A549 treated with Hydrocortisone at 1 μM for 4 hours (cell line): ENCODE data around the gene PLEKHA6. TPM values are rescaled to one million over a fixed set of nuclear protein-coding genes. Genes with fewer than 3 reads are reported as not detected.

Source experiments
- total RNA-seq: library from RNA; stranded (reverse); fragments of 200-300 nt; extraction: Qiagen RNA extraction; gene quantifications from 5 replicates; pipeline ENCODE4 v1.2.3, GENCODE V29; 2022

Gene PLEKHA6, protein sequence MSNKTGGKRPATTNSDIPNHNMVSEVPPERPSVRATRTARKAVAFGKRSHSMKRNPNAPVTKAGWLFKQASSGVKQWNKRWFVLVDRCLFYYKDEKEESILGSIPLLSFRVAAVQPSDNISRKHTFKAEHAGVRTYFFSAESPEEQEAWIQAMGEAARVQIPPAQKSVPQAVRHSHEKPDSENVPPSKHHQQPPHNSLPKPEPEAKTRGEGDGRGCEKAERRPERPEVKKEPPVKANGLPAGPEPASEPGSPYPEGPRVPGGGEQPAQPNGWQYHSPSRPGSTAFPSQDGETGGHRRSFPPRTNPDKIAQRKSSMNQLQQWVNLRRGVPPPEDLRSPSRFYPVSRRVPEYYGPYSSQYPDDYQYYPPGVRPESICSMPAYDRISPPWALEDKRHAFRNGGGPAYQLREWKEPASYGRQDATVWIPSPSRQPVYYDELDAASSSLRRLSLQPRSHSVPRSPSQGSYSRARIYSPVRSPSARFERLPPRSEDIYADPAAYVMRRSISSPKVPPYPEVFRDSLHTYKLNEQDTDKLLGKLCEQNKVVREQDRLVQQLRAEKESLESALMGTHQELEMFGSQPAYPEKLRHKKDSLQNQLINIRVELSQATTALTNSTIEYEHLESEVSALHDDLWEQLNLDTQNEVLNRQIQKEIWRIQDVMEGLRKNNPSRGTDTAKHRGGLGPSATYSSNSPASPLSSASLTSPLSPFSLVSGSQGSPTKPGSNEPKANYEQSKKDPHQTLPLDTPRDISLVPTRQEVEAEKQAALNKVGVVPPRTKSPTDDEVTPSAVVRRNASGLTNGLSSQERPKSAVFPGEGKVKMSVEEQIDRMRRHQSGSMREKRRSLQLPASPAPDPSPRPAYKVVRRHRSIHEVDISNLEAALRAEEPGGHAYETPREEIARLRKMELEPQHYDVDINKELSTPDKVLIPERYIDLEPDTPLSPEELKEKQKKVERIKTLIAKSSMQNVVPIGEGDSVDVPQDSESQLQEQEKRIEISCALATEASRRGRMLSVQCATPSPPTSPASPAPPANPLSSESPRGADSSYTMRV
- 26.4 to 36.3 TPM (median 33.2 TPM) in 5 replicates for total RNA-seq

DNA sequence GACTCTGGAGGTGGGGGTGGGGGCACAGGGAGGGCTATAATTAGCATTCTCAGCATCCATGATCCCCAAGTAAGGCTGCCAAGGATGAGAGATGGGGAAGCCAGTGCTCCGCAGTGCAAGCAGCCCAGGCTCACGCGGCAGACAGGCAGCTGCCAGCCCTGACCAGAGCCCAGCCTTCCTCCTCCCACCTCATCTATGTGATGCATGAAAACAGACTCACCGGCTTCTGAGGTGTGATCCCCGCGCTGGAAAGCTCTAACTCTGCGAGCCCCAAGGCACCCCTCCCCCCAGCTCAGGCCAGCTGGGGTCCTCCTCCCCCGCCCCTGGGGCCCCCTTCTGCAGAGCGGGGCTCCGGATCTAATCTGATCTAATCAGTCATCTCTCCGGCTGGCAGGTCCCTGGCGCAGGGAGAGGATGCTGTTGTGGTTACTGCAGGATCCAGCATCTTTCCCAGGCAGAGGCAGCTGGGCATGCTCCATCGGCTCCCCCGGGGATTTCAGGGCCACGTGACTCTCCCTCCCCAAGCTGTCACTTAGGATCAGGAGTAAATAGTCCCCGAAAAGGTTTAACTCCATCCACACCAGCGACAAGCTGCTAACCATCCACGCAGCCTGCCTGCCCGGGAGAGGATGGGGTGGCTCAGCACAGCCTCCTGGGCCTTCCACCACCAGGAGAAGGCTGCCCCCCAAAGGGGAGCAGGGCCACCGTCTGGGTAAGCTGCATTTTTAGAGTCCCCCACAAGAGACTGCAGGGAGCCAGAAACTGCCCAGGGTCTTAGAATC is at the start of gene PLEKHA6:
PLEKHA6 (minus strand) TSS at position 456 of the 782 bp plus-strand sequence. CDS start 86,202 bp downstream, outside the sequence.

DNA sequence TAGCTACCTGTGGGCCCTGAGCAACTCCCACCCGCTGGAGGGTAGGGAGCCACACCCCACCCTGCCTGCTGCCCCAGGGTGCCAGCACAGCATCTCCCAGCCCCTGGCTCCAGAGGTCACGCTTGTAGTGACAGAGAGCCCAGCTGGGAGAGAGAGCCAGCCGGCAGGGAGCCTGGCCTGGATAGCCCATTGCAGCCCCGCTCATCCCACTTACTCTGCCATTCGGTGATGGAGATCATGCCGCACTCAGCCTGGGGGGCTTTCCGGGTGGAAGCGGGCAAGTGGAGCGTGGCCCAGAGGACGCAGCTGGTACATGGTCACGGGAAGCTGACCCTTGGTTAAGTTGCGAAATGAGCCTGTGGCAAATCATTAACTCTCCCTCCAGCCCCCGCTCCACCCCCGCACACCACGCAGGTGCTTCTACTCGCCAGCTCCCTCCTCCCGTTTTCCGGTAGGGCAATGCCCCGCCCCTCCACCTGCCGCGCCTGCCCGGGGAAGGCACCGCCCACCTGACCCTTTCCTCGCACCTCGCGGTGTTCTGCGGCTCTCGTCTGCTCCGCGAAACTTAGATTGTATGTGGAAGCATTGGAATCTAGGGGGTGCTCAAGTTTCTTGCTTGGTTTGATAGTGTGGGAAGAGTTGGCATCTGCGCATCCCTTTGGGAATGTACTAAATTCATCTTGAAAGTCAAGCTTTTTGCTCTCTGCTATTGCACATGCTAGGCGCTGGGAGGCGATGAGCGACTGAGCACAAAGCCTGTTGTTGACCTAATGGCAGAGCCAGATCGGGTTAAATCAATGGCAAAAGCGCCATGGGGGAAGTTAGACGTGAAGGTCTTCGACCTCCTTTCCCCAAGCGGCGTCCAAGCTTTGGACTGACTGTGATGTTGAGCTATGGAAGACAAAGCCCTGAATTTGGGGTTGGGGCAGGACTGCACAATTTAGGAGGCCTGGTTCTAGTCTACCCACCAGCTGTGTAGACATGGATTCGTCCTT is 145.8 kb downstream of the PLEKHA6 start, which contains the start of gene GOLT1A:
GOLT1A (minus strand) TSS at position 321 of the 995 bp plus-strand sequence; CDS start at position 239, 82 bp downstream.

DNA sequence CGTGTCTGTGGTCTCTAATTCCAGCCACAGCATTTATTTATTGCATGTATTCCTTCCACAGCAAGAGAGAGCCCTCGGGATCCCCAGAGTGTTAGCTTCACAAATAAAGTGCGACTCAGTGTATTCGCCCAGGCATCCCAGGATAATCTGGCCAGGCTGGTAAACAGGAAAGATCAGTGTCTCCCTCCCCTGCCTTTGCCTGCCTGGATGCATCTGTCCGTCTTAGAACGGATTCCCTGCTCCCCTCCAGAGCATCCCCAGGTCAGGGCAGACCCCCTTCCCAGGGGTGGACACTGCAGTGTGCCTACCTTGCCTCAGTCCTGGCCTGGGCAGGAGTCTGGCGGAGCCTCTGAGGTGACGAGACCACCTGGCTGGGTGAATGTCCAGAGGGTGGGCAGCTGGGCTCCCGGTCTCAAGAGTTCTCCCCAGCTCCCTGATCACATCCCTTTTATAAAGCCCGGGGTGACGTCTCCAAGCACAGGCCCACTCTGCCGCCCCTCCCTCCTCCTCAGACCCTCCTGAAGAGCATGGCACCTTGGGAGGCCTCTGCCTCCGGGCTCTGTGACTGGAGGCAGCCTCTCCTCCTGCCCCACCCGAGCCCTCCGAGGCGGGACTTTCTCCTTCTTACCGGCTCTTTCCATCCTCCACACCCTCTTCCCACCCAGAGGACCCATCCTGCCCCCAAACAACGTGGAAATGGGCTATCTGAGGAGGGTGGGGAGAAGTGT is 163.5 kb downstream of the PLEKHA6 start, which contains the start of gene KISS1:
KISS1 (minus strand) TSS at position 424 of the 728 bp plus-strand sequence. CDS start 3,615 bp downstream, outside the sequence.

Other genes with a start within 250 kb of the PLEKHA6 start
- 14.9 to 18.5 TPM (median 15.9 TPM) in 5 replicates for gene ETNK2, start 207.9 kb downstream of the PLEKHA6 start, total RNA-seq
- gene REN, start 193.6 kb downstream of the PLEKHA6 start, total RNA-seq: 0.07 to 0.09 TPM in 2 of 5 replicates, not detected in the others
- 0.24 to 0.97 TPM (median 0.43 TPM) in 5 replicates for gene KISS1, start 163.4 kb downstream of the PLEKHA6 start, total RNA-seq
- 3.2 to 6.6 TPM (median 4.6 TPM) in 5 replicates for gene GOLT1A, start 145.9 kb downstream of the PLEKHA6 start, total RNA-seq
- gene PPP1R15B, start 51.9 kb upstream of the PLEKHA6 start, total RNA-seq: 25.9 to 41.1 TPM (median 27.6 TPM) in 5 replicates
- 5.6 to 8.6 TPM (median 6.9 TPM) in 5 replicates for gene PIK3C2B, start 134.9 kb upstream of the PLEKHA6 start, total RNA-seq
- gene MDM4, start 156.5 kb upstream of the PLEKHA6 start, total RNA-seq: 3.7 to 5.4 TPM (median 5.0 TPM) in 5 replicates